Spleen (tissue), 11 donors: ENCODE measurements around the gene SPR. TPM values are rescaled to one million over a fixed set of nuclear protein-coding genes. Genes with fewer than 3 reads are reported as not detected.

Experiments
- DNase-seq: peaks from one replicate; pipeline ENCODE4 v3.0.0-alpha.2; 2020
- H3K27ac ChIP-seq, 8 donors: fragments of 200-600 bp; sonication (generic) in 7 of 8; 1 replicate in 4 of 8; 2 replicates in 4 of 8; pipeline versions ENCODE4 v1.5.0 to v1.8.0; 2016 to 2021; ENCODE audit warnings: inconsistent platforms in 4 of 8, mild to moderate bottlenecking in 4 of 8, moderate library complexity in 1 of 8
- H3K27me3 ChIP-seq, 7 donors: fragments of 200-600 bp; sonication (generic) in 6 of 7; replicated peaks in 1 of 7; 1 replicate in 4 of 7; 2 replicates in 3 of 7; pipeline versions ENCODE4 v1.5.0 to v1.8.0; 2016 to 2021; ENCODE audit warnings: inconsistent platforms in 3 of 7, mild to moderate bottlenecking in 1 of 7
- H3K36me3 ChIP-seq, 6 donors: fragments of 200-600 bp; sonication (generic) in 5 of 6; 1 replicate in 4 of 6; 2 replicates in 2 of 6; pipeline versions ENCODE4 v1.5.0 to v1.8.0; 2016 to 2021; ENCODE audit warnings: inconsistent platforms in 2 of 6
- H3K4me1 ChIP-seq, 6 donors: fragments of 200-600 bp; sonication (generic) in 5 of 6; 1 replicate in 3 of 6; 2 replicates in 3 of 6; pipeline versions ENCODE4 v1.5.0 to v1.8.0; 2016 to 2021; ENCODE audit warnings: inconsistent platforms in 3 of 6
- H3K4me3 ChIP-seq, 8 donors: fragments of 200-600 bp; sonication (generic) in 7 of 8; 1 replicate in 4 of 8; 2 replicates in 4 of 8; pipeline versions ENCODE4 v1.5.0 to v1.8.0; 2016 to 2021; ENCODE audit warnings: inconsistent platforms in 4 of 8, mild to moderate bottlenecking in 4 of 8, moderate library complexity in 2 of 8
- H3K9me3 ChIP-seq, 8 donors: fragments of 200-600 bp; sonication (generic) in 7 of 8; 1 replicate in 4 of 8; 2 replicates in 4 of 8; pipeline versions ENCODE4 v1.5.0 to v1.8.0; 2016 to 2021; ENCODE audit warnings: inconsistent platforms in 4 of 8
- POLR2A ChIP-seq, 3 donors: fragments of 450-650 bp; IDR thresholded peaks; one replicate each; pipeline ENCODE4 v1.5.1; 2017; ENCODE audit warnings: antibody characterized with exemption in 3 of 3, mild to moderate bottlenecking in 1 of 3
- POLR2AphosphoS5 ChIP-seq, 3 donors: sonication (generic); formaldehyde crosslinking; IDR thresholded peaks; one replicate each; pipeline ENCODE4 v1.5.1; 2017; ENCODE audit warnings: antibody characterized with exemption in 3 of 3
- WGBS, 5 donors: extraction: QIAGEN DNeasy Blood & Tissue Kit in 3 of 5; methylation state at CpG; one replicate each; pipeline versions ENCODE4 v1.1.5 to v1.1.7; 2013 to 2018; 5-methylcytosine and 5-hydroxymethylcytosine counted together
- intact Hi-C: fragments of 100-400 bp; cut with DNase I; formaldehyde crosslinking; loops from one replicate; pipeline ENCODE4 v1.15.0; 2023; ENCODE audit warnings: low total_unique reads
- polyA plus RNA-seq, 3 donors: library from polyadenylated mRNA; stranded (reverse); fragments of 200-250 nt; gene quantifications; one replicate each; pipeline ENCODE4 v1.2.1, GENCODE V29; 2013
- total RNA-seq, 7 donors: library from RNA; depleted of rRNA in 3 of 7; stranded (reverse); fragments of >200 nt in 3 of 7; fragmentation: NEBNext Ultra II Directional in 4 of 7; extraction: Animal tissue kit (Norgen Biotek cat#: 25700) in 4 of 7; gene quantifications; one replicate each; pipeline versions ENCODE4 v1.1.0 to v1.2.1, GENCODE V29; 2016 to 2021
- TF ChIP-seq, protein P1 (sequence below), 11 experiments: fragments of 200-600 bp in 7 of 11; fragments of 450-650 bp in 4 of 11; sonication (generic) in 4 of 11; IDR thresholded peaks in 8 of 11; conservative IDR thresholded peaks in 3 of 11; 1 replicate in 7 of 11; 2 replicates in 4 of 11; pipeline versions ENCODE4 v1.4.0 to v1.8.0; 2016 to 2021; ENCODE audit warnings: antibody characterized with exemption in 11 of 11, inconsistent platforms in 4 of 11, mild to moderate bottlenecking in 1 of 11
- donor health status: healthy with polysubstance abuse.
- donor health status: DM: no; HTN: no; CAD: no; lungs with moderate emphysema.
- donor health status: DM: no; HTN: no; CAD: no.
- donor health status: Bipolar disorder and iron deficiency.
- donor health status: healthy.
- donor health status: DM: no; HTN: no; CAD: no.
- donor health status: DM: yes; HTN: yes; CAD: no.

SPR gene
- total and polyA plus RNA-seq, 10 donors = 3.9 to 22.6 (median 9.8) TPM

DNA sequence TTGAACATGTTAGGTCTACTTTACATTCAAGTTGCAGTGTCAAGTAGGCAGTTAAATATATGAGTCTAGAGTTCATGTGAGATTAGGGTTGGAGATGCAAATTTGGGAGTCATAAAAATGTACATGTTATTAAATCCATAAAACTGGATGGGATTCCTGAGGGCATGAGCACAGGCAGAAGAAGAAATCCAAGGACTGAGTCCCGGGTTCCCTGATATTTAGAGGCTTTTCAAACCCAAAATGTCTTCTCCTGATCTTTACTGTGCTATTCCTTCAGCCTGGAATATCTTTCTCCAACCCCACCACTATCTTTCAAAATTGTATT is 38.1 kb upstream of the SPR start:
- no peak for TF ChIP-seq POLR2A (IDR thresholded peaks at IDR 0.05)
- no peak for TF ChIP-seq POLR2AphosphoS5 (IDR thresholded peaks at IDR 0.05)
- TF ChIP-seq, protein P1, sequence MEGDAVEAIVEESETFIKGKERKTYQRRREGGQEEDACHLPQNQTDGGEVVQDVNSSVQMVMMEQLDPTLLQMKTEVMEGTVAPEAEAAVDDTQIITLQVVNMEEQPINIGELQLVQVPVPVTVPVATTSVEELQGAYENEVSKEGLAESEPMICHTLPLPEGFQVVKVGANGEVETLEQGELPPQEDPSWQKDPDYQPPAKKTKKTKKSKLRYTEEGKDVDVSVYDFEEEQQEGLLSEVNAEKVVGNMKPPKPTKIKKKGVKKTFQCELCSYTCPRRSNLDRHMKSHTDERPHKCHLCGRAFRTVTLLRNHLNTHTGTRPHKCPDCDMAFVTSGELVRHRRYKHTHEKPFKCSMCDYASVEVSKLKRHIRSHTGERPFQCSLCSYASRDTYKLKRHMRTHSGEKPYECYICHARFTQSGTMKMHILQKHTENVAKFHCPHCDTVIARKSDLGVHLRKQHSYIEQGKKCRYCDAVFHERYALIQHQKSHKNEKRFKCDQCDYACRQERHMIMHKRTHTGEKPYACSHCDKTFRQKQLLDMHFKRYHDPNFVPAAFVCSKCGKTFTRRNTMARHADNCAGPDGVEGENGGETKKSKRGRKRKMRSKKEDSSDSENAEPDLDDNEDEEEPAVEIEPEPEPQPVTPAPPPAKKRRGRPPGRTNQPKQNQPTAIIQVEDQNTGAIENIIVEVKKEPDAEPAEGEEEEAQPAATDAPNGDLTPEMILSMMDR (IDR thresholded peaks at IDR 0.05 in 8 of 11, conservative IDR thresholded peaks at IDR 0.05 in 3 of 11) = no peak
- intact Hi-C loops = no loop called here
- no peak overlapping the region for H3K4me3 ChIP-seq

DNA sequence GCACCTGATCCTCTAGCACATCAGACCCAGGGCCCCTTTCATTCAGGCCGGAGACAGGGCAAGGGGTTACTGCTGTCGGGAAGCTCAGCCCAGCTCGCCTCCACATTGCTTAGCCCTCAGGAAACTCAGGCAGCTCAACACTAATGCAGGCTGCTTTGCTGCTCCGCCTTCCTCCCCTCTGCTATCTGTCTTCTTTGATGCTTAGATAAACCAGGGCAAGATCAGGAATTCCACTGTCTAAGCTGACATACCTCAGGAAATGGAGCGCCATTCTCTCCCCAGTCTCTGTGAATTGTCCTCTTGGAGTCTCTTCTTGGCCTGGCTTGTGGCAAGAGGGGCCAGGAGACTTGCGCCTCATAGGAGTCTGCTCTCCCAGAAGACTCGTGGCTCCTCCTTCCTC is 35.9 kb upstream of the SPR start:
- intact Hi-C loops = no loop called here
- Histone ChIP-seq H3K36me3 (no peaks in the 10 kb centered on the region), H3K9me3 (no peaks in the 10 kb centered on the region), H3K27me3 (peaks cover 0 to 39% (median 0%) of the 10 kb centered on the region in 7 donors), H3K4me3 (no peak overlapping the region), H3K4me1 (no peaks in the 10 kb centered on the region), H3K27ac (no peak overlapping the region)
- TF ChIP-seq POLR2A (IDR thresholded peaks at IDR 0.05) (no peak), POLR2AphosphoS5 (IDR thresholded peaks at IDR 0.05) (no peak)
- TF ChIP-seq, protein P1 (IDR thresholded peaks at IDR 0.05 in 8 of 11, conservative IDR thresholded peaks at IDR 0.05 in 3 of 11) = no peak
- DNase-seq = no peak
- WGBS, 5 donors = 56 to 72% (median 64%) methylated on average over 6 to 7 of the region's 7 CpGs

More for the DNA sequence above, 38.1 kb upstream of the SPR start:
- 62 to 71% (median 70%) methylated on average over 1 of the region's 1 CpG for whole genome bisulfite sequencing, 5 donors
- H3K27me3 ChIP-seq = peaks cover 0 to 28% (median 0%) of the 10 kb centered on the region in 7 donors
- DNase-seq = no peak
- H3K36me3 ChIP-seq = no peaks in the 10 kb centered on the region
- no peak overlapping the region for H3K27ac ChIP-seq
- H3K9me3 ChIP-seq = no peaks in the 10 kb centered on the region
- no peaks in the 10 kb centered on the region for H3K4me1 ChIP-seq

DNA sequence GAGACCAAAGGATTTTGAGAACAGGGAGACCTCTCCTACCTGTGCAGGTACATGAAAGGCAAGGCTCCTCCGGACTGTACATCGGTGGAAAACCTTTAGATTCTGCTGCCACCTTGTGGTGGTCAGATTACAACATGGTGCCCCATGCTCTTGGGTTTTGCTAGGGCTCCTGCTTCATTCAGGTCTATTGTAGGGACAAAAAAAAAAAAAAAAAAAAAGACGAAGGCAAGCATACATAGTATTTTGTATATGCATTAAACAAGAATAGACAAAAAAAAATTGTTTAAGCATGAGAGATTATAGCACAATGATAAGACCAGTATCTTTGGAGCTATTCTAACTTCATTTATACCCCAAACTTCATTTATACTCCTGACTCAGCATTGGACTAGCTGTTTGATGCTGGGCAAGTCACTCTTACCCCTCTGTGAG is 27.4 kb upstream of the SPR start:
- TF ChIP-seq, protein P1 (IDR thresholded peaks at IDR 0.05 in 8 of 11, conservative IDR thresholded peaks at IDR 0.05 in 3 of 11) = peak; percentile 26 to 77 (median 68)
- no peak for TF ChIP-seq POLR2AphosphoS5 (IDR thresholded peaks at IDR 0.05)
- no peak for TF ChIP-seq POLR2A (IDR thresholded peaks at IDR 0.05)
- Histone ChIP-seq H3K9me3 (no peaks in the 10 kb centered on the region), H3K4me3 (no peak overlapping the region), H3K27ac (no peak overlapping the region), H3K27me3 (peaks cover 0 to 64% (median 13%) of the 10 kb centered on the region in 7 donors), H3K4me1 (peaks cover 5 to 13% (median 9%) of the 10 kb centered on the region in 6 donors), H3K36me3 (no peaks in the 10 kb centered on the region)
- intact Hi-C loops = loop anchor here (2.0 kb wide), 1 partner anchor 87 kb away; no protein-coding TSS in a partner anchor
- WGBS, 5 donors = 0 to 4% (median 3%) methylated on average over 3 of the region's 3 CpGs
- no peak for DNase-seq

DNA sequence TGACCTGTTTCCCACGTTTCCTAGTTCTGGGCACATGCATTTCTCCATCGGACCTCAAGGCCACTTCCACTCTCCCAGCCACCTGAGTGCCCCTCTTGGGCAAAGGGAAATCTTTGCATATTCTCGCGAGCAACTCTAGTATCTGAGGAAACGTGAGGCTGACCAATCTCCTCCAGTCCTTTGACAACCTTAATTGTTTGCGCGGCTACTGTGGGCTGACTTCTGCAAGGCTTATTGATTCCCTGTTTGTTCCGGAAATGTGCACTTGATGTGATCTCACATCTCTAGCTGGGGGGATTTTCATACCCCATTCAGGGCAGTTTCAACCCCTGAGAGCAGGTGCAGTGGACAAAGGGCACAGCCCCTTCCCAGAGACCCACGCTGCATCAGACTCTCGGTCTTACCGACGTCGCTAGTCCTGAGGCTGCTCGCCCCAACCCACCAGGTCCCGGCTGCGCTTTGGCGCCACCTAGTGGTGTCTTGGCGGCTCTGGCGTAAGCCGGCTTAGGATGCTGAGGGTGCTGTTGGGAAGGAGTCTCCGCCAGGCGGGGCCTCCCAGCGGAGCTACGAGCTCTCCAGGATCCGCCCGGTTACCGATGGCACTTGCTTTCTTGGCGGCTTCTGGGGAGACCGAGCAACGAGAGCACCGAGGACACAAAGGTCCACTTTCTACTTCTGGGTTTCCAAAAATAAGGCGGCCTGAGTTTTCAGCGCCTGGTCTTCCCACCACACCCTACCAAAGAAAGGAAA is 24.8 kb upstream of the SPR start:
- peak; percentile 97 for DNase-seq
- peak overlapping the region in 4 of 8 donors; percentile 3 to 58 (median 14) for H3K4me3 ChIP-seq
- intact Hi-C loops = no loop called here
- 5 to 10% (median 7%) methylated on average over 17 to 33 of the region's 33 CpGs for WGBS, 5 donors
- TF ChIP-seq POLR2A (IDR thresholded peaks at IDR 0.05) (no peak), POLR2AphosphoS5 (IDR thresholded peaks at IDR 0.05) (peak in 2 of 3 donors; percentile 52 to 55)
- TF ChIP-seq, protein P1 (IDR thresholded peaks at IDR 0.05 in 8 of 11, conservative IDR thresholded peaks at IDR 0.05 in 3 of 11) = peak; percentile 55 to 98 (median 95)
- H3K4me1 ChIP-seq = peaks cover 5 to 13% (median 9%) of the 10 kb centered on the region in 6 donors
- H3K9me3 ChIP-seq = no peaks in the 10 kb centered on the region
- H3K27ac ChIP-seq = no peak overlapping the region
- no peaks in the 10 kb centered on the region for H3K36me3 ChIP-seq
- H3K27me3 ChIP-seq = peaks cover 0 to 56% (median 18%) of the 10 kb centered on the region in 7 donors
